Measurements from ENCODE around the gene CPSF3. TPM values are rescaled to one million over a fixed set of nuclear protein-coding genes. Genes with fewer than 3 reads are reported as not detected.

The CPSF3 gene
- total and polyA plus RNA-seq, 9 of the 15 experiments (the other 6 are each of a cell fraction or from before 2014, with no cell fraction given), result 54.2 to 151 (median 94.5) TPM

DNA sequence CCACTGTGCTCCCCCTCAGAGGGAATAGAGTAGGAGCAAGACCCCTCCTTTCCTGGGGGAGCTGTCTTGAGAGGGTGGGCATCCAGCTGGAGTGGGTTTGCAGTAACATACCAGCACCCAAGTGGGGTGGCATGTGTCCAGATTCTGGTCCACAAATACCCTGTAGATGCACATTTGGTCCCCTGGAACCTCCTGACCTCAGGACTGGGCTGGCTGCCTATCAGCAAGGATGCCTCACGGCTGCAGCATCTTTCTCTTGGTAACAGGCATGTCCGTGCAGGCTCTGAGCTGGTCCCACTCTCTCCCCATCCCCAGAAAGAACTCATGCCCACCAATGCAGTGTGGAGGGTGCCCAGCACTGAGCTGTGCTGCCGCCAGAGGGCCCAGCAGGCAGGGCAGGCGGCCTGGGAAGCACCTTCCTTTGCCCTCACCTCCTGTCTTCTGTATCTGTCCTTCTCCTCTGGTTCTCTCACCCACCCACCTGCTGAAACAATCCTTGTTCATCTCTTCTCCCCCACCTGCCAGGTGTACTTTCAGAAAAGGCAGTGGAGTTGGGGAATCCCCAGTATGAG lies 47.5 kb upstream of the CPSF3 start:
- Histone ChIP-seq H2AFZ (ENCODE audit: low read depth, low read length) (no peak overlapping the region), H3K27ac (ENCODE audit: extremely low read depth, low read depth, low read length) (no peak overlapping the region), H3K4me3 (no peak overlapping the region), H3K9me3 (replicated peaks; ENCODE audit: control insufficient read depth, insufficient read depth, low read depth, low read length) (no peaks in the 10 kb centered on the region), H3K27me3 (ENCODE audit: control insufficient read depth in 2 of 2, insufficient read depth in 2 of 2, low read length in 2 of 2) (peaks cover 2 to 35% of the 10 kb centered on the region in 2 experiments; a peak in 2 of 5 replicates), H3K79me2 (ENCODE audit: control insufficient read depth, insufficient read depth, low read length) (no peaks in the 10 kb centered on the region), H3K4me1 (replicated peaks in 1 of 2; ENCODE audit: control insufficient read depth in 2 of 2, insufficient read depth in 2 of 2, low read length in 2 of 2) (peaks cover 2 to 3% of the 10 kb centered on the region in 2 experiments; a peak in 3 of 5 replicates), H3K36me3 (ENCODE audit: control insufficient read depth, insufficient read depth, low read length) (no peaks in the 10 kb centered on the region), H3K9ac (ENCODE audit: insufficient read depth in 1 of 2, low read depth in 2 of 2, low read length in 2 of 2) (no peak overlapping the region), H4K20me1 (replicated peaks; ENCODE audit: control insufficient read depth, insufficient read depth, low read length) (no peaks in the 10 kb centered on the region), H3K9me1 (ENCODE audit: control insufficient read depth, insufficient read depth, low read length) (no peaks in the 10 kb centered on the region), H3K4me2 (ENCODE audit: insufficient read depth, low read length) (no peak overlapping the region)
- WGBS (ENCODE audit: insufficient coverage, low coverage, missing lambda C conversion rate), result 13% methylated on average over 4 of the region's 4 CpGs
- intact Hi-C loops (cut with micrococcal nuclease) (no loop called here), in situ Hi-C loops (cut with MboI) (no loop called here)
- BruUV-seq (replicated peaks), result no TSS peak
- ChIA-PET POLR2A (interaction anchor here (0.7 to 1.2 kb wide), 2 partner anchors 11 to 233 kb away, joined by 3 read pairs; no protein-coding TSS in a partner anchor), CTCF (ENCODE audit: low intra/inter-chr PET ratio) (no interaction called here)
- ATAC-seq, result peak; percentile 64
- DNase-seq (ENCODE audit: extremely low read depth in 1 of 4, low spot score in 3 of 4), result no peak
- FAIRE-seq, result no peak
- TF ChIP-seq, protein P1, sequence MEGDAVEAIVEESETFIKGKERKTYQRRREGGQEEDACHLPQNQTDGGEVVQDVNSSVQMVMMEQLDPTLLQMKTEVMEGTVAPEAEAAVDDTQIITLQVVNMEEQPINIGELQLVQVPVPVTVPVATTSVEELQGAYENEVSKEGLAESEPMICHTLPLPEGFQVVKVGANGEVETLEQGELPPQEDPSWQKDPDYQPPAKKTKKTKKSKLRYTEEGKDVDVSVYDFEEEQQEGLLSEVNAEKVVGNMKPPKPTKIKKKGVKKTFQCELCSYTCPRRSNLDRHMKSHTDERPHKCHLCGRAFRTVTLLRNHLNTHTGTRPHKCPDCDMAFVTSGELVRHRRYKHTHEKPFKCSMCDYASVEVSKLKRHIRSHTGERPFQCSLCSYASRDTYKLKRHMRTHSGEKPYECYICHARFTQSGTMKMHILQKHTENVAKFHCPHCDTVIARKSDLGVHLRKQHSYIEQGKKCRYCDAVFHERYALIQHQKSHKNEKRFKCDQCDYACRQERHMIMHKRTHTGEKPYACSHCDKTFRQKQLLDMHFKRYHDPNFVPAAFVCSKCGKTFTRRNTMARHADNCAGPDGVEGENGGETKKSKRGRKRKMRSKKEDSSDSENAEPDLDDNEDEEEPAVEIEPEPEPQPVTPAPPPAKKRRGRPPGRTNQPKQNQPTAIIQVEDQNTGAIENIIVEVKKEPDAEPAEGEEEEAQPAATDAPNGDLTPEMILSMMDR (IDR thresholded peaks at IDR 0.05 in 2 of 3, conservative IDR thresholded peaks at IDR 0.05 in 1 of 3; ENCODE audit: insufficient read depth in 2 of 3, low read depth in 1 of 3, low read length in 3 of 3), result peak; percentile 22 to 46 (median 29); a peak in 5 of 6 replicates
- TF ChIP-seq PTTG1 (tag; IDR thresholded peaks at IDR 0.05; ENCODE audit: low read depth) (no peak), MBD2 (IDR thresholded peaks at IDR 0.05; ENCODE audit: borderline replicate concordance, low read depth) (no peak)
- TF ChIP-seq, protein P2, sequence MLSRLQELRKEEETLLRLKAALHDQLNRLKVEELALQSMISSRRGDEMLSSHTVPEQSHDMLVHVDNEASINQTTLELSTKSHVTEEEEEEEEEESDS (CRISPR knock-in tag; IDR thresholded peaks at IDR 0.05), result no peak
